ENCODE data around the gene CENPS.
"Not testable (repeated sequence)": the region's sequence is repeated elsewhere in the genome, so short reads cannot be mapped to it uniquely, and the experiment has no call there.

Gene CENPS

DNA sequence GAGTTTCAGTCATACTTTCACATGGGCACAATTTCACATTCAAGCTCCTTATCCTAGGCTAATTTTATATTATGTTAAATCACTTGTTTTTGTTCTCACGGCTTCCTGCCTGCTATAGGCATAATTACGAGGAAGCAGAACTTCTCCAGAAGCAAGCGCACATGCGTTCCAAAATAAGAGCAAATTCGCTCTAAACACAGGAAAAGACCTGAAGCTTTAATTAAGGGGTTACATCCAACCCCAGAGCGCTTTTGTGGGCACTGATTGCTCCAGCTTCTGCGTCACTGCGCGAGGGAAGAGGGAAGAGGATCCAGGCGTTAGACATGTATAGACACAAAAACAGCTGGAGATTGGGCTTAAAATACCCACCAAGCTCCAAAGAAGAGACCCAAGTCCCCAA lies 19.5 kb downstream of the CENPS start, which contains the start of gene CORT:
TSS of gene CORT (plus strand) at position 281 of the 400 bp plus-strand sequence. CDS start 193 bp downstream, outside the sequence.
- Histone ChIP-seq H3K36me3 (replicated peaks) (0 out of 2 replicates have a peak, but pooled peaks cover under 1% of the 10 kb centered on the region), H3K4me3 (no peak within 1 kb of the TSS), H3K9me3 (no peaks in the 10 kb centered on the region), H3K27me3 (ENCODE audit: low read depth) (no peaks in the 10 kb centered on the region), H3K4me1 (peaks cover 9% of the 10 kb centered on the region)
- in situ Hi-C loops (cut with MboI; ENCODE audit: low sequenced_read_pairs): no loop called here
- no peak for DNase-seq (ENCODE audit: low spot score in 2 of 2)

- no peaks in the 10 kb centered on the region for H3K36me3 ChIP-seq (replicated peaks)
- in situ Hi-C loops (cut with MboI; ENCODE audit: low sequenced_read_pairs): no loop called here
- peaks cover 9% of the 10 kb centered on the region for H3K4me1 ChIP-seq
- H3K27me3 ChIP-seq (ENCODE audit: low read depth): no peaks in the 10 kb centered on the region
- no peaks in the 10 kb centered on the region for H3K9me3 ChIP-seq
- no peak for DNase-seq (ENCODE audit: low spot score in 2 of 2)
- no peak overlapping the region for H3K4me3 ChIP-seq
These were observed 20.1 kb downstream of the CENPS start for GRCh38 chr1:10450156-10450814.

- in situ Hi-C loops (cut with MboI; ENCODE audit: low sequenced_read_pairs): no loop called here
- Histone ChIP-seq H3K4me1 (peaks cover 9% of the 10 kb centered on the region), H3K36me3 (replicated peaks) (no peaks in the 10 kb centered on the region), H3K4me3 (no peak overlapping the region), H3K27me3 (ENCODE audit: low read depth) (no peaks in the 10 kb centered on the region), H3K9me3 (no peaks in the 10 kb centered on the region)
- no peak for DNase-seq (ENCODE audit: low spot score in 2 of 2)
These were observed 20.6 kb downstream of the CENPS start for GRCh38 chr1:10450836-10451235.

- Histone ChIP-seq H3K27me3 (ENCODE audit: low read depth) (no peaks in the 10 kb centered on the region), H3K4me1 (peaks cover 9% of the 10 kb centered on the region), H3K4me3 (no peak overlapping the region), H3K36me3 (replicated peaks) (no peaks in the 10 kb centered on the region), H3K9me3 (no peaks in the 10 kb centered on the region)
- in situ Hi-C loops (cut with MboI; ENCODE audit: low sequenced_read_pairs): no loop called here
- peak; percentile 39 for DNase-seq (ENCODE audit: low spot score in 2 of 2)
These were observed 21.1 kb downstream of the CENPS start for GRCh38 chr1:10451287-10451686.

GRCh38 chr1:10456048-10456447 lies 25.8 kb downstream of the CENPS start:
- in situ Hi-C loops (cut with MboI; ENCODE audit: low sequenced_read_pairs): no loop called here
- no peak overlapping the region for H3K4me3 ChIP-seq
- no peaks in the 10 kb centered on the region for H3K27me3 ChIP-seq (ENCODE audit: low read depth)
- no peaks in the 10 kb centered on the region for H3K9me3 ChIP-seq
- DNase-seq (ENCODE audit: low spot score in 2 of 2): no peak
- H3K4me1 ChIP-seq: peaks cover 9% of the 10 kb centered on the region
- peaks cover 17% of the 10 kb centered on the region for H3K36me3 ChIP-seq (replicated peaks)

- in situ Hi-C loops (cut with MboI; ENCODE audit: low sequenced_read_pairs): no loop called here
- H3K4me1 ChIP-seq: peaks cover 4% of the 10 kb centered on the region
- no peaks in the 10 kb centered on the region for H3K9me3 ChIP-seq
- no peaks in the 10 kb centered on the region for H3K27me3 ChIP-seq (ENCODE audit: low read depth)
- peaks cover 23% of the 10 kb centered on the region for H3K36me3 ChIP-seq (replicated peaks)
- DNase-seq (ENCODE audit: low spot score in 2 of 2): no peak
- no peak overlapping the region for H3K4me3 ChIP-seq
These were observed 26.4 kb downstream of the CENPS start for GRCh38 chr1:10456661-10457060.

DNA sequence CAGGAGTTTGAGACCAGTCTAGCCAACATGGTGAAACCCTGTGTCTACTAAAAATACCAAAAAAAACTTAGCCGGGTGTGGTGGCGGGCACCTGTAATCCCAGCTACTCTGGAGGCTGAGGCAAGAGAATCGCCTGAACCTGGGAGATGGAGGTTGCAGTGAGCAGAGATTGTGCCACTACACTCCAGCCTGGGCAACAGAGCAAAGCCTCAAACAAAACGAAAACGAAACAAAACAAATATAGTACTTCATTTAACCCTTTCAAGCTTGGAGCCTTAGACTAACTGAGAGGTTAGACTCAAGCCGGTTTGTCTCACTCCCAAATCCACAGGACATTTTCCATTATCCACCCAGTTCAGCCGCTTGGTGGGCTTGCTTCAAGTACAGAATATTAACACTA lies 27.2 kb downstream of the CENPS start:
- H3K4me3 ChIP-seq; in situ Hi-C loops (cut with MboI; ENCODE audit: low sequenced_read_pairs): not testable (repeated sequence)

GRCh38 chr1:10457875-10458274 lies 27.6 kb downstream of the CENPS start:
- DNase-seq (ENCODE audit: low spot score in 2 of 2): no peak
- Histone ChIP-seq H3K27me3 (ENCODE audit: low read depth) (no peaks in the 10 kb centered on the region), H3K36me3 (replicated peaks) (peaks cover 34% of the 10 kb centered on the region), H3K4me3 (no peak overlapping the region), H3K4me1 (no peaks in the 10 kb centered on the region), H3K9me3 (no peaks in the 10 kb centered on the region)
- in situ Hi-C loops (cut with MboI; ENCODE audit: low sequenced_read_pairs): no loop called here

More for the DNA sequence above, 27.2 kb downstream of the CENPS start:
- H3K4me1 ChIP-seq; H3K9me3 ChIP-seq; H3K27me3 ChIP-seq (ENCODE audit: low read depth); DNase-seq (ENCODE audit: low spot score in 2 of 2): not testable (repeated sequence)
- peaks cover 30% of the 10 kb centered on the region for H3K36me3 ChIP-seq (replicated peaks)

GRCh38 chr1:10459184-10459583 lies 29.0 kb downstream of the CENPS start:
- Histone ChIP-seq H3K36me3 (replicated peaks) (peaks cover 47% of the 10 kb centered on the region), H3K27me3 (ENCODE audit: low read depth) (no peaks in the 10 kb centered on the region), H3K4me1 (no peaks in the 10 kb centered on the region), H3K9me3 (no peaks in the 10 kb centered on the region), H3K4me3 (no peak overlapping the region)
- in situ Hi-C loops (cut with MboI; ENCODE audit: low sequenced_read_pairs): no loop called here
- no peak for DNase-seq (ENCODE audit: low spot score in 2 of 2)

DNA sequence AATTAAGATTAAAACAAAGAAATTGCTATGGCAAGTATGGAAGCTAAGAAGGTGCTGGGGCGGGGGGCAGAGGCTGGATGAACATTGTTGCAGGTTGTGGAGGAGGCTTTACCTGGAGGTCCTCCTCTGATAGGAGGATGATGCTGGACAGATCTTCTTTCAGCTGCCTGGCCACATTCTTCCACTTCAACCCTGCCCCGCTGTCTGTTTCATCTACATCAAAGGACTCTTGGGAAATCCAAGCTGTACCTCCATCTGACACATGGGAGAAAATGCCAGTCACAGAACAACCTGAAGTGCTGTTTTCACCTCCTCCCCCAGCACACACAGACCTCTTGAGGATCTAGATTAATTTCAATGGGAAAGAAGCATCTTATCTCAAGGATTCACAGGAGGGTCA lies 36.8 kb downstream of the CENPS start:
- H3K9me3 ChIP-seq: no peaks in the 10 kb centered on the region
- peaks cover 71% of the 10 kb centered on the region for H3K36me3 ChIP-seq (replicated peaks)
- no peaks in the 10 kb centered on the region for H3K27me3 ChIP-seq (ENCODE audit: low read depth)
- DNase-seq (ENCODE audit: low spot score in 2 of 2): no peak
- in situ Hi-C loops (cut with MboI; ENCODE audit: low sequenced_read_pairs): no loop called here
- H3K4me3 ChIP-seq: no peak overlapping the region
- no peaks in the 10 kb centered on the region for H3K4me1 ChIP-seq

GRCh38 chr1:10470043-10470442 lies 39.8 kb downstream of the CENPS start:
- DNase-seq (ENCODE audit: low spot score in 2 of 2): no peak
- in situ Hi-C loops (cut with MboI; ENCODE audit: low sequenced_read_pairs): no loop called here
- peaks cover 42% of the 10 kb centered on the region for H3K36me3 ChIP-seq (replicated peaks)

GRCh38 chr1:10471411-10472219 lies 41.4 kb downstream of the CENPS start:
- in situ Hi-C loops (cut with MboI; ENCODE audit: low sequenced_read_pairs): no loop called here
- peaks cover 26% of the 10 kb centered on the region for H3K36me3 ChIP-seq (replicated peaks)
- H3K4me1 ChIP-seq: peaks cover 19% of the 10 kb centered on the region
- H3K9me3 ChIP-seq: no peaks in the 10 kb centered on the region
- DNase-seq (ENCODE audit: low spot score in 2 of 2): peak in 1 of 2 experiments; percentile 28
- H3K27me3 ChIP-seq (ENCODE audit: low read depth): no peaks in the 10 kb centered on the region
- H3K4me3 ChIP-seq: peak overlapping the region; percentile 71

More at GRCh38 chr1:10470043-10470442, 39.8 kb downstream of the CENPS start:
- H3K4me3 ChIP-seq: no peak overlapping the region
- H3K9me3 ChIP-seq: no peaks in the 10 kb centered on the region
- H3K4me1 ChIP-seq: peaks cover 13% of the 10 kb centered on the region
- no peaks in the 10 kb centered on the region for H3K27me3 ChIP-seq (ENCODE audit: low read depth)

DNA sequence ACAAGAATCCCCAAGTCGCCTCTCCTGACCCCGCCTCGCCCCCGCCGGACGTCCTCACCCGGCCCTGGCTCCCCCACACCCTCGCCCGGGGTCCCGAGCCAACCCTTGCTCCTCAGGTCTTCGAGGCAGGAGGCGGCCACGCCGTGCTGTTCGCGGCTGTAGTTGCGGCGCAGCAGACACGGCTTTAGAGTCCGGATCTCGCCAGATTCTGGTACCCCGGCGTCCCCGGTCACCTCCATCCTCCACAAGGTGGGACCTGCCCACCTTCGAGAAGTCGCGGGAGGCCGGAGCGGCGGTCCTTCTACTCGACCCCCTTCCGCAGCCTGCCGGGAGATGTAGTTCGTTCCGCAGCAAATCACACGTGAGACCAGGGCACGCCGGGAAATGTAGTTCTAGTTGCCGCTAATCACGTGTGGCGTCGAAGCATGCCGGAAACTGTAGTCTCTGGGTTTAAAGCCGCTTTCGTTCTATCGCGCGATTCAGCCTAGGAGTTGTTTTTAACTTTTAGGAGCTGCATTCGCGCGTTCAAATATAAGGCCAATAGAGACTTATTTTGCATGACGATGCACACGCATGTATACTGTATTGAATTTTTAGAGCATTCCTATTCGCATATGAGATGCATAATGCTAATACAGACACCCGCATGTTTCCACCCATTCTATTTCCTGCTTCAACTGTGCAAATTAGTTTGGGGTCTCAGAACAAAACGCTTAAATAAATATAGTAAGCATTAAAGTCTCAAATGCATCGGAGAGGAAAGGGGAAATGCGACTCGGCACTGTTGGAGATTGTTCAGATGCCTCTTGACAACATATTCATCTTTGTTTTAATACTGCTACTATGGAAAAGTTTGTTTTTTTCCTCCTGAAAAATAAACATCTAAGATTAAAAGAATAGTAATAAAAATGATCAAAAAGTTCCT lies 42.2 kb downstream of the CENPS start, which contains the start of gene DFFA:
TSS of gene DFFA (minus strand) at position 310 of the 925 bp plus-strand sequence. CDS start at position 239, 71 bp downstream.
- Histone ChIP-seq H3K9me3 (no peaks in the 10 kb centered on the region), H3K36me3 (replicated peaks) (peaks cover 20% of the 10 kb centered on the region), H3K27me3 (ENCODE audit: low read depth) (no peaks in the 10 kb centered on the region), H3K4me1 (peaks cover 19% of the 10 kb centered on the region), H3K4me3 (peak within 1 kb of the TSS; percentile 71)
- in situ Hi-C loops (cut with MboI; ENCODE audit: low sequenced_read_pairs): no loop called here
- peak; percentile 96 to 97 for DNase-seq (ENCODE audit: low spot score in 2 of 2)

Measured in HAP-1 (cell line).